ENCODE measurements around the gene IL19.

- TF ChIP-seq, protein P1, sequence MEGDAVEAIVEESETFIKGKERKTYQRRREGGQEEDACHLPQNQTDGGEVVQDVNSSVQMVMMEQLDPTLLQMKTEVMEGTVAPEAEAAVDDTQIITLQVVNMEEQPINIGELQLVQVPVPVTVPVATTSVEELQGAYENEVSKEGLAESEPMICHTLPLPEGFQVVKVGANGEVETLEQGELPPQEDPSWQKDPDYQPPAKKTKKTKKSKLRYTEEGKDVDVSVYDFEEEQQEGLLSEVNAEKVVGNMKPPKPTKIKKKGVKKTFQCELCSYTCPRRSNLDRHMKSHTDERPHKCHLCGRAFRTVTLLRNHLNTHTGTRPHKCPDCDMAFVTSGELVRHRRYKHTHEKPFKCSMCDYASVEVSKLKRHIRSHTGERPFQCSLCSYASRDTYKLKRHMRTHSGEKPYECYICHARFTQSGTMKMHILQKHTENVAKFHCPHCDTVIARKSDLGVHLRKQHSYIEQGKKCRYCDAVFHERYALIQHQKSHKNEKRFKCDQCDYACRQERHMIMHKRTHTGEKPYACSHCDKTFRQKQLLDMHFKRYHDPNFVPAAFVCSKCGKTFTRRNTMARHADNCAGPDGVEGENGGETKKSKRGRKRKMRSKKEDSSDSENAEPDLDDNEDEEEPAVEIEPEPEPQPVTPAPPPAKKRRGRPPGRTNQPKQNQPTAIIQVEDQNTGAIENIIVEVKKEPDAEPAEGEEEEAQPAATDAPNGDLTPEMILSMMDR (conservative IDR thresholded peaks at IDR 0.05; ENCODE audit: low read length) = no peak
- no peak for TF ChIP-seq EZH2phosphoT487 (IDR thresholded peaks at IDR 0.05; ENCODE audit: borderline replicate concordance)
Observed at GRCh38 chr1:206744683-206745082, 25.9 kb upstream of the IL19 start.

Data from Loucy (cell line).